ENCODE results near the gene ZYG11B.

DNA sequence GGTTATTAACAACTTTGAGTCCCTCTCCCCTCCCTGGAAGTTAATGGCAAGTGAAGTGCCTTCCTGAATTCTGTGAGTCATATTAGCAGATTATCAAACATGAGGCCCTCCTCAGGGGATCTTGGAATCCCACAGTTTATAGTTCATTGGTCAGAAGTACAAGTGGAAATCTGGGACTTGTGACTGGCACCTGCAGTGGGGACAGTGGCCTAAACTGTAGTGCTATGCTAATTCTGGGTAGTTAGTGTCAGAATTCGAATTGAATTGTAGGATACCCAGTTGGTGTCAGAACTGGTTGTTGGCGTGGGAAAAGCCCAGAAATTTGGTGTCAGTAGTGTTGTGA is 26.2 kb downstream of the ZYG11B start:
- TF ChIP-seq EP300 (IDR thresholded peaks at IDR 0.05) (no peak), POLR2A (IDR thresholded peaks at IDR 0.05) (no peak), POLR2AphosphoS5 (IDR thresholded peaks at IDR 0.05) (no peak)
- TF ChIP-seq, protein P1, sequence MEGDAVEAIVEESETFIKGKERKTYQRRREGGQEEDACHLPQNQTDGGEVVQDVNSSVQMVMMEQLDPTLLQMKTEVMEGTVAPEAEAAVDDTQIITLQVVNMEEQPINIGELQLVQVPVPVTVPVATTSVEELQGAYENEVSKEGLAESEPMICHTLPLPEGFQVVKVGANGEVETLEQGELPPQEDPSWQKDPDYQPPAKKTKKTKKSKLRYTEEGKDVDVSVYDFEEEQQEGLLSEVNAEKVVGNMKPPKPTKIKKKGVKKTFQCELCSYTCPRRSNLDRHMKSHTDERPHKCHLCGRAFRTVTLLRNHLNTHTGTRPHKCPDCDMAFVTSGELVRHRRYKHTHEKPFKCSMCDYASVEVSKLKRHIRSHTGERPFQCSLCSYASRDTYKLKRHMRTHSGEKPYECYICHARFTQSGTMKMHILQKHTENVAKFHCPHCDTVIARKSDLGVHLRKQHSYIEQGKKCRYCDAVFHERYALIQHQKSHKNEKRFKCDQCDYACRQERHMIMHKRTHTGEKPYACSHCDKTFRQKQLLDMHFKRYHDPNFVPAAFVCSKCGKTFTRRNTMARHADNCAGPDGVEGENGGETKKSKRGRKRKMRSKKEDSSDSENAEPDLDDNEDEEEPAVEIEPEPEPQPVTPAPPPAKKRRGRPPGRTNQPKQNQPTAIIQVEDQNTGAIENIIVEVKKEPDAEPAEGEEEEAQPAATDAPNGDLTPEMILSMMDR (IDR thresholded peaks at IDR 0.05), result no peak
